ENCODE results near the gene SHC1. TPM values are rescaled to one million over a fixed set of nuclear protein-coding genes. Genes with fewer than 3 reads are reported as not detected.
A peak's percentile ranks its signal among the peaks of the same experiment; 100 is the strongest.

Gene SHC1
- total RNA-seq, 1 experiment from 2014 or later = 199 TPM

DNA sequence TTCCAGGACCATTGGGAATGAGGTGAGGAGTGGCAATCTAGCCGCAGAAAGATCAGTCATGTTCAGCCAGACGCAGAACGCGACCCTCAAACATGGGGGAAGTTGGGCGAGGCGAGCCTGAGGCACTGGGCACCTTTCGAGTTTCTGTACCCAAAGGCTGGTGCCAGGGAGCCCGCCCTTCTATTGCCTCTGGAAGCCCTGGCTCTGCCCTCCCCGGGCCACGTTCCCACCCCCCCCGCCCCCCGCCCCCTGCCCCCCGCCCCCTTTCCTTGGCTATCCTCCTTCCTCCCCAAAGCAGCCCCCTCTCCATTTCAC, 29.8 kb upstream of the SHC1 start:
- peak; percentile 36 for DNase-seq (ENCODE audit: low spot score)
- Mint-ChIP-seq H3K4me3 (peak overlapping the region; percentile 88), H3K9me3 (no peaks in the 10 kb centered on the region), H3K4me1 (peaks cover 28% of the 10 kb centered on the region), H3K27ac (peak overlapping the region; percentile 99), H3K27me3 (ENCODE audit: low read depth) (no peaks in the 10 kb centered on the region; the same call in 1 of the 2 replicates), H3K36me3 (no peaks in the 10 kb centered on the region)
- ChIA-PET POLR2A (interaction anchor here (1.0 to 13.0 kb wide), 9 partner anchors 8 to 64 kb away, joined by 4 to 176 read pairs (median 8); partner anchors contain the start of genes CKS1B, FLAD1, PBXIP1 and PMVK), CTCF (interaction anchor here (1.8 to 10.3 kb wide), 19 partner anchors 10 to 167 kb away, joined by 5 to 176 read pairs (median 17); partner anchors contain the start of genes ADAM15, FLAD1, PBXIP1 and PYGO2)
- TF ChIP-seq NR3C1 (CRISPR knock-in tag; conservative IDR thresholded peaks at IDR 0.05; ENCODE audit: low read depth) = no peak
- TF ChIP-seq, protein P1, sequence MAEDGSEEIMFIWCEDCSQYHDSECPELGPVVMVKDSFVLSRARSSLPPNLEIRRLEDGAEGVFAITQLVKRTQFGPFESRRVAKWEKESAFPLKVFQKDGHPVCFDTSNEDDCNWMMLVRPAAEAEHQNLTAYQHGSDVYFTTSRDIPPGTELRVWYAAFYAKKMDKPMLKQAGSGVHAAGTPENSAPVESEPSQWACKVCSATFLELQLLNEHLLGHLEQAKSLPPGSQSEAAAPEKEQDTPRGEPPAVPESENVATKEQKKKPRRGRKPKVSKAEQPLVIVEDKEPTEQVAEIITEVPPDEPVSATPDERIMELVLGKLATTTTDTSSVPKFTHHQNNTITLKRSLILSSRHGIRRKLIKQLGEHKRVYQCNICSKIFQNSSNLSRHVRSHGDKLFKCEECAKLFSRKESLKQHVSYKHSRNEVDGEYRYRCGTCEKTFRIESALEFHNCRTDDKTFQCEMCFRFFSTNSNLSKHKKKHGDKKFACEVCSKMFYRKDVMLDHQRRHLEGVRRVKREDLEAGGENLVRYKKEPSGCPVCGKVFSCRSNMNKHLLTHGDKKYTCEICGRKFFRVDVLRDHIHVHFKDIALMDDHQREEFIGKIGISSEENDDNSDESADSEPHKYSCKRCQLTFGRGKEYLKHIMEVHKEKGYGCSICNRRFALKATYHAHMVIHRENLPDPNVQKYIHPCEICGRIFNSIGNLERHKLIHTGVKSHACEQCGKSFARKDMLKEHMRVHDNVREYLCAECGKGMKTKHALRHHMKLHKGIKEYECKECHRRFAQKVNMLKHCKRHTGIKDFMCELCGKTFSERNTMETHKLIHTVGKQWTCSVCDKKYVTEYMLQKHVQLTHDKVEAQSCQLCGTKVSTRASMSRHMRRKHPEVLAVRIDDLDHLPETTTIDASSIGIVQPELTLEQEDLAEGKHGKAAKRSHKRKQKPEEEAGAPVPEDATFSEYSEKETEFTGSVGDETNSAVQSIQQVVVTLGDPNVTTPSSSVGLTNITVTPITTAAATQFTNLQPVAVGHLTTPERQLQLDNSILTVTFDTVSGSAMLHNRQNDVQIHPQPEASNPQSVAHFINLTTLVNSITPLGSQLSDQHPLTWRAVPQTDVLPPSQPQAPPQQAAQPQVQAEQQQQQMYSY (CRISPR knock-in tag; IDR thresholded peaks at IDR 0.05) = no peak
- TF ChIP-seq, protein P2, sequence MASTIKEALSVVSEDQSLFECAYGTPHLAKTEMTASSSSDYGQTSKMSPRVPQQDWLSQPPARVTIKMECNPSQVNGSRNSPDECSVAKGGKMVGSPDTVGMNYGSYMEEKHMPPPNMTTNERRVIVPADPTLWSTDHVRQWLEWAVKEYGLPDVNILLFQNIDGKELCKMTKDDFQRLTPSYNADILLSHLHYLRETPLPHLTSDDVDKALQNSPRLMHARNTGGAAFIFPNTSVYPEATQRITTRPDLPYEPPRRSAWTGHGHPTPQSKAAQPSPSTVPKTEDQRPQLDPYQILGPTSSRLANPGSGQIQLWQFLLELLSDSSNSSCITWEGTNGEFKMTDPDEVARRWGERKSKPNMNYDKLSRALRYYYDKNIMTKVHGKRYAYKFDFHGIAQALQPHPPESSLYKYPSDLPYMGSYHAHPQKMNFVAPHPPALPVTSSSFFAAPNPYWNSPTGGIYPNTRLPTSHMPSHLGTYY (CRISPR knock-in tag; IDR thresholded peaks at IDR 0.05) = no peak
- TF ChIP-seq SMAD4 (CRISPR knock-in tag; IDR thresholded peaks at IDR 0.05) = no peak
- TF ChIP-seq KAT7 (CRISPR knock-in tag; IDR thresholded peaks at IDR 0.05; ENCODE audit: borderline replicate concordance) = no peak
- TF ChIP-seq, protein P3, sequence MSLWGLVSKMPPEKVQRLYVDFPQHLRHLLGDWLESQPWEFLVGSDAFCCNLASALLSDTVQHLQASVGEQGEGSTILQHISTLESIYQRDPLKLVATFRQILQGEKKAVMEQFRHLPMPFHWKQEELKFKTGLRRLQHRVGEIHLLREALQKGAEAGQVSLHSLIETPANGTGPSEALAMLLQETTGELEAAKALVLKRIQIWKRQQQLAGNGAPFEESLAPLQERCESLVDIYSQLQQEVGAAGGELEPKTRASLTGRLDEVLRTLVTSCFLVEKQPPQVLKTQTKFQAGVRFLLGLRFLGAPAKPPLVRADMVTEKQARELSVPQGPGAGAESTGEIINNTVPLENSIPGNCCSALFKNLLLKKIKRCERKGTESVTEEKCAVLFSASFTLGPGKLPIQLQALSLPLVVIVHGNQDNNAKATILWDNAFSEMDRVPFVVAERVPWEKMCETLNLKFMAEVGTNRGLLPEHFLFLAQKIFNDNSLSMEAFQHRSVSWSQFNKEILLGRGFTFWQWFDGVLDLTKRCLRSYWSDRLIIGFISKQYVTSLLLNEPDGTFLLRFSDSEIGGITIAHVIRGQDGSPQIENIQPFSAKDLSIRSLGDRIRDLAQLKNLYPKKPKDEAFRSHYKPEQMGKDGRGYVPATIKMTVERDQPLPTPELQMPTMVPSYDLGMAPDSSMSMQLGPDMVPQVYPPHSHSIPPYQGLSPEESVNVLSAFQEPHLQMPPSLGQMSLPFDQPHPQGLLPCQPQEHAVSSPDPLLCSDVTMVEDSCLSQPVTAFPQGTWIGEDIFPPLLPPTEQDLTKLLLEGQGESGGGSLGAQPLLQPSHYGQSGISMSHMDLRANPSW (CRISPR knock-in tag; conservative IDR thresholded peaks at IDR 0.05; ENCODE audit: low read depth) = no peak
- TF ChIP-seq ZNF219 (CRISPR knock-in tag; IDR thresholded peaks at IDR 0.05; ENCODE audit: borderline replicate concordance) = no peak
- TF ChIP-seq, protein P4, sequence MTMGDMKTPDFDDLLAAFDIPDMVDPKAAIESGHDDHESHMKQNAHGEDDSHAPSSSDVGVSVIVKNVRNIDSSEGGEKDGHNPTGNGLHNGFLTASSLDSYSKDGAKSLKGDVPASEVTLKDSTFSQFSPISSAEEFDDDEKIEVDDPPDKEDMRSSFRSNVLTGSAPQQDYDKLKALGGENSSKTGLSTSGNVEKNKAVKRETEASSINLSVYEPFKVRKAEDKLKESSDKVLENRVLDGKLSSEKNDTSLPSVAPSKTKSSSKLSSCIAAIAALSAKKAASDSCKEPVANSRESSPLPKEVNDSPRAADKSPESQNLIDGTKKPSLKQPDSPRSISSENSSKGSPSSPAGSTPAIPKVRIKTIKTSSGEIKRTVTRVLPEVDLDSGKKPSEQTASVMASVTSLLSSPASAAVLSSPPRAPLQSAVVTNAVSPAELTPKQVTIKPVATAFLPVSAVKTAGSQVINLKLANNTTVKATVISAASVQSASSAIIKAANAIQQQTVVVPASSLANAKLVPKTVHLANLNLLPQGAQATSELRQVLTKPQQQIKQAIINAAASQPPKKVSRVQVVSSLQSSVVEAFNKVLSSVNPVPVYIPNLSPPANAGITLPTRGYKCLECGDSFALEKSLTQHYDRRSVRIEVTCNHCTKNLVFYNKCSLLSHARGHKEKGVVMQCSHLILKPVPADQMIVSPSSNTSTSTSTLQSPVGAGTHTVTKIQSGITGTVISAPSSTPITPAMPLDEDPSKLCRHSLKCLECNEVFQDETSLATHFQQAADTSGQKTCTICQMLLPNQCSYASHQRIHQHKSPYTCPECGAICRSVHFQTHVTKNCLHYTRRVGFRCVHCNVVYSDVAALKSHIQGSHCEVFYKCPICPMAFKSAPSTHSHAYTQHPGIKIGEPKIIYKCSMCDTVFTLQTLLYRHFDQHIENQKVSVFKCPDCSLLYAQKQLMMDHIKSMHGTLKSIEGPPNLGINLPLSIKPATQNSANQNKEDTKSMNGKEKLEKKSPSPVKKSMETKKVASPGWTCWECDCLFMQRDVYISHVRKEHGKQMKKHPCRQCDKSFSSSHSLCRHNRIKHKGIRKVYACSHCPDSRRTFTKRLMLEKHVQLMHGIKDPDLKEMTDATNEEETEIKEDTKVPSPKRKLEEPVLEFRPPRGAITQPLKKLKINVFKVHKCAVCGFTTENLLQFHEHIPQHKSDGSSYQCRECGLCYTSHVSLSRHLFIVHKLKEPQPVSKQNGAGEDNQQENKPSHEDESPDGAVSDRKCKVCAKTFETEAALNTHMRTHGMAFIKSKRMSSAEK (CRISPR knock-in tag; IDR thresholded peaks at IDR 0.05; ENCODE audit: borderline replicate concordance) = no peak
- TF ChIP-seq MYBL2 (CRISPR knock-in tag; IDR thresholded peaks at IDR 0.05) = no peak
- TF ChIP-seq, protein P5, sequence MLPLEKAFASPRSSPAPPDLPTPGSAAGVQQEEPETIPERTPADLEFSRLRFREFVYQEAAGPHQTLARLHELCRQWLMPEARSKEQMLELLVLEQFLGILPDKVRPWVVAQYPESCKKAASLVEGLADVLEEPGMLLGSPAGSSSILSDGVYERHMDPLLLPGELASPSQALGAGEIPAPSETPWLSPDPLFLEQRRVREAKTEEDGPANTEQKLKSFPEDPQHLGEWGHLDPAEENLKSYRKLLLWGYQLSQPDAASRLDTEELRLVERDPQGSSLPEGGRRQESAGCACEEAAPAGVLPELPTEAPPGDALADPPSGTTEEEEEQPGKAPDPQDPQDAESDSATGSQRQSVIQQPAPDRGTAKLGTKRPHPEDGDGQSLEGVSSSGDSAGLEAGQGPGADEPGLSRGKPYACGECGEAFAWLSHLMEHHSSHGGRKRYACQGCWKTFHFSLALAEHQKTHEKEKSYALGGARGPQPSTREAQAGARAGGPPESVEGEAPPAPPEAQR (CRISPR knock-in tag; IDR thresholded peaks at IDR 0.05) = no peak
- ATAC-seq = no peak
